Cardiac muscle cell (in vitro differentiated cells and primary cell): ENCODE results near the gene KCNQ1. TPM values are rescaled to one million over a fixed set of nuclear protein-coding genes. Genes with fewer than 3 reads are reported as not detected.

Source experiments
- DNase-seq, 2 donors: peaks; one replicate each; pipeline versions ENCODE4 v3.0.0 to v3.0.0-alpha.2; 2010 to 2017; ENCODE audit warnings: low read depth in 1 of 2, low spot score in 1 of 2
- H3K27ac ChIP-seq: fragments of 200-600 bp; sonication (generic); 2 replicates; pipeline ENCODE4 v1.5.1; 2016
- H3K27me3 ChIP-seq: fragments of 200-600 bp; sonication (generic); 2 replicates; pipeline ENCODE4 v1.6.0; 2016; ENCODE audit warnings: control low read depth
- H3K36me3 ChIP-seq: fragments of 200-600 bp; sonication (generic); 2 replicates; pipeline ENCODE4 v1.5.1; 2016; ENCODE audit warnings: control low read depth
- H3K4me1 ChIP-seq: fragments of 200-600 bp; sonication (generic); 2 replicates; pipeline ENCODE4 v1.8.1; 2017; ENCODE audit warnings: low read depth, mild to moderate bottlenecking, mixed run types
- H3K4me3 ChIP-seq: fragments of 200-600 bp; sonication (generic); 2 replicates; pipeline ENCODE4 v1.5.1; 2016; ENCODE audit warnings: mild to moderate bottlenecking
- H3K9me3 ChIP-seq: fragments of 200-600 bp; sonication (generic); 2 replicates; pipeline ENCODE4 v1.5.1; 2017; ENCODE audit warnings: low read depth, mild to moderate bottlenecking, control low read depth
- CTCF ChIP-seq: IDR thresholded peaks from 2 replicates; pipeline ENCODE4 v1.5.1; 2012; ENCODE audit warnings: low read depth, mild to moderate bottlenecking, low read length
- polyA plus RNA-seq: library from polyadenylated mRNA; unstranded; fragments of >200 nt; fragmentation: Nextera tagmentation; extraction: Ambion mirVana; gene quantifications from 2 replicates; pipeline ENCODE4 v1.2.1, GENCODE V29; 2016
- total RNA-seq: library from RNA; depleted of rRNA; stranded (reverse); fragments of >200 nt; gene quantifications from 2 replicates; pipeline ENCODE4 v1.2.3, GENCODE V29; 2016

KCNQ1 gene
- total and polyA plus RNA-seq, 2 experiments from 2014 or later = 13.9 to 18.6 TPM

- no peak overlapping the region for H3K27ac ChIP-seq
- DNase-seq = no peak
- H3K4me1 ChIP-seq = peaks cover 9% of the 10 kb centered on the region
- TF ChIP-seq CTCF = no peak
- no peaks in the 10 kb centered on the region for H3K36me3 ChIP-seq
- no peak overlapping the region for H3K4me3 ChIP-seq
- no peaks in the 10 kb centered on the region for H3K9me3 ChIP-seq
- no peaks in the 10 kb centered on the region for H3K27me3 ChIP-seq
These were observed 437.2 kb downstream of the KCNQ1 start for GRCh38 chr11:2881981-2882375.

GRCh38 chr11:2882396-2883110 is 437.7 kb downstream of the KCNQ1 start:
- TF ChIP-seq CTCF = no peak
- Histone ChIP-seq H3K4me3 (no peak overlapping the region), H3K9me3 (no peaks in the 10 kb centered on the region), H3K27me3 (no peaks in the 10 kb centered on the region), H3K36me3 (no peaks in the 10 kb centered on the region), H3K4me1 (peaks cover 9% of the 10 kb centered on the region), H3K27ac (no peak overlapping the region)
- DNase-seq = peak in 1 of 2 donors; percentile 14

GRCh38 chr11:2883640-2883978 is 438.8 kb downstream of the KCNQ1 start:
- Histone ChIP-seq H3K27ac (peak overlapping the region; percentile 87), H3K36me3 (no peaks in the 10 kb centered on the region), H3K9me3 (no peaks in the 10 kb centered on the region), H3K4me1 (peaks cover 12% of the 10 kb centered on the region), H3K27me3 (no peaks in the 10 kb centered on the region), H3K4me3 (peak overlapping the region; percentile 99)
- TF ChIP-seq CTCF = no peak
- DNase-seq = no peak

GRCh38 chr11:2883979-2884815 is 439.4 kb downstream of the KCNQ1 start:
- Histone ChIP-seq H3K27ac (peak overlapping the region; percentile 87), H3K36me3 (no peaks in the 10 kb centered on the region), H3K4me1 (peaks cover 12% of the 10 kb centered on the region), H3K27me3 (no peaks in the 10 kb centered on the region), H3K9me3 (no peaks in the 10 kb centered on the region), H3K4me3 (peak overlapping the region; percentile 99)
- DNase-seq = peak; percentile 65 to 68
- TF ChIP-seq CTCF = no peak

- peak; percentile 30 for TF ChIP-seq CTCF
- Histone ChIP-seq H3K27ac (peak overlapping the region; percentile 57), H3K36me3 (no peaks in the 10 kb centered on the region), H3K4me3 (peak overlapping the region; percentile 99), H3K4me1 (peaks cover 12% of the 10 kb centered on the region), H3K27me3 (no peaks in the 10 kb centered on the region), H3K9me3 (no peaks in the 10 kb centered on the region)
- DNase-seq = peak; percentile 66 to 79
These were observed 440.3 kb downstream of the KCNQ1 start for GRCh38 chr11:2885017-2885677.
